Stimulated activated naive B cell treated with anti-CD40 and anti-IgM and Interleukin-4, amounts not matched to agents 10 μg/mL and 1 μg/mL and 100 μg/mL, for 72 hours (primary cell): ENCODE results near the gene CHRNB2.

Experiments used
- ATAC-seq, 2 donors: fragments of 150-1000 bp; cut with Tn5 transposase; replicated peaks; 2 replicates each; pipeline ENCODE4 v1.10.0; 2021; ENCODE audit warnings: moderate library complexity in 1 of 2
- DNase-seq: peaks from one replicate; pipeline ENCODE4 v3.0.0; 2021
- H3K27ac Mint-ChIP-seq: one replicate; pipeline ENCODE4 v1.8.0; 2022; ENCODE audit warnings: mild to moderate bottlenecking, mixed read lengths
- H3K27me3 Mint-ChIP-seq, 2 donors: one replicate each; pipeline ENCODE4 v1.8.0; 2022; ENCODE audit warnings: mixed read lengths in 2 of 2
- H3K36me3 Mint-ChIP-seq, 2 donors: one replicate each; pipeline ENCODE4 v1.8.0; 2022; ENCODE audit warnings: mixed read lengths in 2 of 2, mild to moderate bottlenecking in 1 of 2
- H3K4me1 Mint-ChIP-seq, 2 donors: one replicate each; pipeline ENCODE4 v1.8.0; 2022; ENCODE audit warnings: mixed read lengths in 2 of 2, mild to moderate bottlenecking in 1 of 2
- H3K4me3 Mint-ChIP-seq, 2 donors: one replicate each; pipeline ENCODE4 v1.8.0; 2022; ENCODE audit warnings: mild to moderate bottlenecking in 2 of 2, mixed read lengths in 2 of 2, moderate library complexity in 1 of 2
- H3K9me3 Mint-ChIP-seq, 2 donors: one replicate each; pipeline ENCODE4 v1.8.0; 2022; ENCODE audit warnings: mixed read lengths in 2 of 2, mild to moderate bottlenecking in 1 of 2

The CHRNB2 gene

DNA sequence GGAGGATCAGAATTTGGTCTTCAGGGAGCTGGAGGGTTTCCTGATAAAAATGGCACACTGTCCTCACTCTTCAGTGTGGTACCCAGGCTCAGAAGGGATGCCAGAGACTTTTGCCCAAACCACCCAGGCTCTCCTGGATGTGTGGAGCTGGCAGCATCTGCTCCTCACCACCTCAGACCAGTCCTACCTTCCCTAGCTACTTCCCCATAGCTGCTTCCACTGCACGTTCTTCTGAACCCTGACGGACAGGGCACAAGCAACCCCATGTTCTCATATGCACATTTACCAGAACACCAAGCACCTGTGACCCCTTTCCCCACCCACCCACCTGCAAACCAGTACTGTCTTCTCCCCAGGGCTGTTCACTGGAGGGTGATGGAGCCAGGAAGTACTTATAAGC is 35.7 kb downstream of the CHRNB2 start:
- DNase-seq (no peak), ATAC-seq (no peak)
- H3K4me3 Mint-ChIP-seq: no peak overlapping the region
- no peaks in the 10 kb centered on the region for H3K27me3 Mint-ChIP-seq
- H3K27ac Mint-ChIP-seq: peak overlapping the region; percentile 31
- H3K9me3 Mint-ChIP-seq: no peaks in the 10 kb centered on the region
- H3K36me3 Mint-ChIP-seq: peaks cover 22 to 41% of the 10 kb centered on the region in 2 donors
- H3K4me1 Mint-ChIP-seq: peaks cover 42 to 71% of the 10 kb centered on the region in 2 donors

DNA sequence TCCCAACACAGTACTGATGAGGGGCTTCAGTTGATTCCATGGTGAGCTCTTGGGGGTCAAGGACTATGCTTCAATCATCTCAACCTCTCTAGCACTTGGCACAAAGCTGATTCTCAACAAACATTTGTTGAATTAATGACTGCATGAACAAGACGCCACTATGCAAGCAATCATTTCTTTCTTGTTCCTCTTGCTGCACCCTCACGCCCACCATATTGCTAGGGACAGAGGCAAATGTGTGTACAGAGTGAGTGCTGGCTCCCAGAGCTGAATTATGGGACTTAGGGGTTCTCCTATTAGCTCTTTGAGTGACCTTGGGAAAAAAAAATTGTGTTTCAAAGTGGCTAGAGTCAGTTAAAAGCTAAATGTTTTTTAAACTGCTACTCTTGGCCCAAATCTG is 38.0 kb downstream of the CHRNB2 start:
- peak overlapping the region; percentile 10 for H3K27ac Mint-ChIP-seq
- H3K36me3 Mint-ChIP-seq: peaks cover 13 to 27% of the 10 kb centered on the region in 2 donors
- DNase-seq: no peak
- H3K4me3 Mint-ChIP-seq: no peak overlapping the region
- H3K27me3 Mint-ChIP-seq: no peaks in the 10 kb centered on the region
- ATAC-seq: no peak
- no peaks in the 10 kb centered on the region for H3K9me3 Mint-ChIP-seq
- peaks cover 41 to 73% of the 10 kb centered on the region in 2 donors for H3K4me1 Mint-ChIP-seq

DNA sequence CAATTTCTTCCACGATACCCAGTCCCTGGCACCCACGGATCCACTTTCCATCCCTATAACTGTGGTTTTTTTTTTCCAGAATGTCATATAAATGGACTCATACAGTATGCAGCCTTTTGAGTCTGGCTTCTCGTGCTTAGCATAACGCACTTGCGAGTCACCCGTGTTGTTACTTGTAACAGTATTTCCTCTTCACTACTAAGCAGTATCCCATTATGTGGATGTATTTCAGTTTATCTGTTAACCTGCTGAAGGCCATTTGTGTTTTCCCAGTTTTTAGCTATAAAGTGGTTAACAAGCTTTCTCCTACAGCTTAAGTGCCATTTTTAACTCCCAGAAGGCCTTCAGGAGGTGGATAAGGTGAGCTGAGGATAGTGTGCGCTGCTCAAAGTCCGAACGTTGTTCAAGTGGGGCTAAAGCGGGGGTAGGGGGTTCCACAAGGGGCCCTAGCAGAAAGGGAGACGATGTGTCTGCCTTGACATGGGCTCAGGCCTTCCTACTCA is 39.6 kb downstream of the CHRNB2 start:
- H3K4me1 Mint-ChIP-seq: peaks cover 50 to 80% of the 10 kb centered on the region in 2 donors
- DNase-seq (no peak), ATAC-seq (peak; percentile 12 to 17)
- no peaks in the 10 kb centered on the region for H3K27me3 Mint-ChIP-seq
- no peaks in the 10 kb centered on the region for H3K9me3 Mint-ChIP-seq
- H3K36me3 Mint-ChIP-seq: peaks cover 7 to 17% of the 10 kb centered on the region in 2 donors
- H3K4me3 Mint-ChIP-seq: peak overlapping the region; percentile 89 to 91
- H3K27ac Mint-ChIP-seq: peak overlapping the region; percentile 94

DNA sequence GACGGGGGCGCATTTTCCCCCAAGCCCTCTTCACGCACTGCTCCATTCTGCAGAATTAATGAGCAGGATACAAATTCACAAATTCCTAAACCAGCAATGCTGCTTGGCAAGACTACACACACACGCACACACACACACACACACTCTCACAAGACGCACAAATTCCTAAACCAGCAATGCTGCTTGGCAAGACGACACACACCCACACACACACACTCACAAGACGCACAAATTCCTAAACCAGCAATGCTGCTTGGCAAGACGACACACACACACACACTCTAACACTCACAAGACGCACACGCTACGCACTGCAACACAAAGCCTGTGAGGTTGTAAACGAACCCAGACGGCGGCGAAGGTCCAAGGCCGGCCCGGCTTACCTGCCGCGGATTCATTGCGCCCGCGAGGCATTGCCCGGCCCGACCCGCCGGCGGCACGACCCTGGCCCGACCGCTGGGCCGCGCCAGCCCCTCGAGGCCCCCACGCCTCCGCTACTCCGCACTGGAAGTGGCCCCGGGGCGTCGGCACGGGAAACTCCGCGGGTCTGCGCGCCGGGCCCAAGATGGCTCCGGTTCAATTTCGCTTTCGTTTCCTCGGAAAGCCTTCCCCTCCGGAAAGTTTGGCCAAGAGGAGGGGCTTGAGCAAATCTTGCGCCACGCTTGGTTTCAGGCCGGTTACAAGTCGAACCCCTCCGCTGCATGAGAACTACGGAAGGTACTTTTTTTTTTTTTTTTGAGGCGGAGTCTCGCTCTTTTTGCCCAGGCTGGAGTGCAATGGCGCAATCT is 40.2 kb downstream of the CHRNB2 start, which contains the start of gene ADAR:
Gene ADAR, minus strand, starts transcription at position 578 of the 788 bp plus-strand sequence. Its CDS starts 180 bp downstream, at position 398.
- no peaks in the 10 kb centered on the region for H3K27me3 Mint-ChIP-seq
- H3K27ac Mint-ChIP-seq: peak within 1 kb of the TSS; percentile 94
- peak within 1 kb of the TSS; percentile 89 to 91 for H3K4me3 Mint-ChIP-seq
- no peaks in the 10 kb centered on the region for H3K9me3 Mint-ChIP-seq
- H3K36me3 Mint-ChIP-seq: peaks cover 8 to 17% of the 10 kb centered on the region in 2 donors
- H3K4me1 Mint-ChIP-seq: peaks cover 50 to 78% of the 10 kb centered on the region in 2 donors
- DNase-seq (peak; percentile 91), ATAC-seq (peak; percentile 87 to 88)

DNA sequence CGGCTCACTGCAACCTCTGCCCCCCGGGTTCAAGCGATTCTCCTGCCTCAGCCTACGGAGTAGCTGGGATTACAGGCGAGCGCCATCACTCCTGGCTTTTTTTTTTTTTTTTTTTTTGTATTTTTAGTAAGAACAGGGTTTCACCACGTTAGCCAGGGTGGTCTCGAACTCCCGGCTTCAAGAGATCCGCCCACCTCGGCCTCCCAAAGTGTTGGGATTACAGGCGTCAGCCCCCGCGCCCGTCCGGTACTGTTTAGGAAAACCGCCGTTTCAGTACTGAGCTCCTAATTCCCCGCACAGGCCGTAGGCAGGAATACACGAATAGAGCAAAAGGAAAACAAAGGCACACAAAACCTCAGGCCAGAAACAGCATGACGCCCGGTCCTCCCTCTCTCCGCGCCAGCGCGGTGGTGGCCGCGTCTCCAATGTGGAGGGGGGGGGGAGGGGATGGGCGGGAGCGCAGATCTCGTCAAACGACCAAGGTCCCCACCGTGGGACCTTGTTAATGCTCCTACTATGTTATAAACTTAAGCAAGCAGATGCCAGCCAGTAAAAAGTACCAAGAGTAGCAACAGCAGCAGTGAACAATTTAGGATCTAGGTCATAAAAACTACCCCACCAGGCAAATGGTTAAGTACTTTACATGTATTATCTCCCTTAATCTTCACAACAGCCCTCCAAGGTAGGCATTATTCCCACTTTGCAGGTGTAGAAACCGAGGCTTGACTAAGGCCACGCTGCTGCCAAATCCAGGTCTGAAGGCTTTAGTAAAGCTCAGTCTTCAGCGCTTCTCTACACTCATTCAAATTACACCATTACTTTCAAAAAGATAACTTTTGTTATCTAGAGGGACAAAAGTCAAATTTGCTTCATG is 41.1 kb downstream of the CHRNB2 start:
- ATAC-seq: peak; percentile 31 to 47
- Mint-ChIP-seq H3K9me3 (no peaks in the 10 kb centered on the region), H3K27me3 (no peaks in the 10 kb centered on the region), H3K27ac (peak overlapping the region; percentile 94), H3K4me1 (peaks cover 46 to 72% of the 10 kb centered on the region in 2 donors), H3K36me3 (peaks cover 8 to 17% of the 10 kb centered on the region in 2 donors), H3K4me3 (peak overlapping the region; percentile 89 to 91)
- DNase-seq: no peak

DNA sequence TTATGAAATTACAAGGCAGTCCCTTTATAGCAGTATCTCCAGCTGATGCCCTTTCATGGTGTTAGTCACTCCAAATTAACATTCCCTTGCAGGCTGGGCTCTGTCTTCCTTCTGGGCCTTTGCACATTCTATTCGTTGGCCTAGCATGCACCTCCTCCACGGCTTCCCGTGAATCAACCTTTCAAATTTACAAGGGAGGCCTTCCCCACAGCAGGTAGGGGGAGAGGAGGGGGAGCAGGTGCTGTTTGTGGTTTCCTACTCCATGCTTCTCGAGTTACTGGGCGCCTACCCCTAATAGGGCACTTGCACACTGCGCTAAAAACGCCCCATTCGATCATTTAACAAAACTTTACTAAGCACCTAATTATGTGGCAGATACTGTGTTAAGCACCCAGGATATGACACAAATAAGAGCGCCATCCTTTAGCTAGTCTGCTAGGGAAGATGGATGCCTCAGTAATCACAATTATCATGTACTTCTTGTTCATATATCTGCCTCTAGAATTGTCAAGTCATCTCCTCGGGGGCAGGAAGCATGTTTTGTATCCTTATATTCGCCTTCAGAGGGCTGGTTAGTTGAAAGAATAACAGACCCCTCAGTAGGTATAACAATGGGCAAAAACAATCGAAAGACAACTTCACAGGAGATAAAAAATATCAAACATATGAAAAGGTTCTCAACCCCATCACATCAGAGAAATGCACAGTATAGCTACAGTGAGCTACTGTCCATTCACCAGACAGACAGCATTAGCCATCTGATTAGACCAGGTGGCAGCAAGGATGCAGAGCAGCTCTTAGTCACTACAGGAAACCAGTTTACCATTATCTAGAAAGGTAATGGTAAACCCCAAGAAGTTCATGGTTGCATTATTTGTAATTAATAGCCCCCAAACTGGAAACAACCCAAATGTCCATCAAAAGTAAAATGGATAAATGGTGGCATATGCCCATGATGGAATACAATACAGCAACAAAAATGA is 42.1 kb downstream of the CHRNB2 start:
- H3K4me3 Mint-ChIP-seq: peak overlapping the region; percentile 89 to 91
- ATAC-seq: peak in 1 of 2 donors; percentile 3
- H3K4me1 Mint-ChIP-seq: peaks cover 40 to 68% of the 10 kb centered on the region in 2 donors
- peaks cover 5 to 8% of the 10 kb centered on the region in 2 donors for H3K36me3 Mint-ChIP-seq
- no peaks in the 10 kb centered on the region for H3K27me3 Mint-ChIP-seq
- H3K9me3 Mint-ChIP-seq: no peaks in the 10 kb centered on the region
- H3K27ac Mint-ChIP-seq: peak overlapping the region; percentile 94
- no peak for DNase-seq

DNA sequence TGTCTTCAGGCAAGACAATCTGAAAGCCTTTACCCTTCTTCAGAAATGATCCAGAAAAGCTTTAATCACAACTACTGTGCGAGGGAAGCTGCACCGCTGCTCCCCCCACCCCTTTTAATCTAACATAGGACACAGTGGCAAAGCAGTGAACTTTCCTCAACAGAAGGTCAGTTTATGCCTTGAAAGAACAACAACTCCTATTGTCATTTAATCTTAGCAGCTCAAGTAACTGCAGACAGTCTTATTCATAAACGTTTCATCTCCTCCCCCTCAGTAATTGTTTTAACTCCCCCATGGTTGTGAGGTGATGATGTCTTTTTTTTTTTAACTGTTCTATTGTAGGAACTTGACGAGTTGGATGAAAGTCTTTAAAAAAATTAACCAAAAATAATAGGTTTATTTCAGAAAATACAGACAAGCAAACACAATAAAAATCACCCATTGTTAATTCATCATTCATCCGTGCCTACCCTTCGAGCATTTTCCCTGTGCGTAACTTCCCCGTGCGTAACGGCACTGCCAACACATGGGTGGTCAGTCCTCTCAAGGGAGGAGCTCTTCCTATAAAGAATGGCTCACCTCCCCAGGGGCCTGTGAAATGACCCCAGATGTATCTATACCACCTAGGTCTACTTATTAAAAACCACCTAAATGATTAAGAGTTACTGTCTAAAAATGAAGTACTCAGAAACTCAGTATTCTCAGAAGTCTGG is 43.7 kb downstream of the CHRNB2 start:
- Mint-ChIP-seq H3K27ac (no peak overlapping the region), H3K9me3 (no peaks in the 10 kb centered on the region), H3K4me3 (peak overlapping the region in 1 of 2 donors; percentile 47), H3K36me3 (peaks cover 2 to 5% of the 10 kb centered on the region in 2 donors), H3K27me3 (no peaks in the 10 kb centered on the region), H3K4me1 (peaks cover 31 to 57% of the 10 kb centered on the region in 2 donors)
- ATAC-seq: no peak
- no peak for DNase-seq

DNA sequence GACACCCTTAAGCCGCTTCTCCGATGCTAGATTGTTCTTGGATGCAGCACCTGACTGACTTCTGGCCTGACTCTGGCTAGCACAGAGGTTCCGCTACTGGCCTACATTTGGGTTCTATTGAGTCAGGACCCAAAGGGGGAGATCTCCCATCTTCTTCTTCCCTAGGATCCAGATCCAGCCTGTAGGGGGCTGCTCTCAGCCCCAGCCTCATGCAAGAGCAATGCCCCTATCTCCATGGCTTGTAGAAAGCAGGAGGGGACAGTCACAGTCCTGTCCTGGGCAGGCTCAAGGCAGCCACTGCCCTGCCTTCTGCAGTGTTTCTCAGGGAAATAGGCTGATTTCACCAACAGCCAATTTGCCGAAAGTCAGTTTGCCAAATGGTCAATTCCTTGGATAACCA is 46.7 kb downstream of the CHRNB2 start:
- Mint-ChIP-seq H3K27ac (no peak overlapping the region), H3K4me1 (peaks cover 23 to 39% of the 10 kb centered on the region in 2 donors), H3K36me3 (peaks cover 5 to 9% of the 10 kb centered on the region in 2 donors), H3K27me3 (no peaks in the 10 kb centered on the region), H3K4me3 (no peak overlapping the region), H3K9me3 (no peaks in the 10 kb centered on the region)
- DNase-seq (no peak), ATAC-seq (no peak)

DNA sequence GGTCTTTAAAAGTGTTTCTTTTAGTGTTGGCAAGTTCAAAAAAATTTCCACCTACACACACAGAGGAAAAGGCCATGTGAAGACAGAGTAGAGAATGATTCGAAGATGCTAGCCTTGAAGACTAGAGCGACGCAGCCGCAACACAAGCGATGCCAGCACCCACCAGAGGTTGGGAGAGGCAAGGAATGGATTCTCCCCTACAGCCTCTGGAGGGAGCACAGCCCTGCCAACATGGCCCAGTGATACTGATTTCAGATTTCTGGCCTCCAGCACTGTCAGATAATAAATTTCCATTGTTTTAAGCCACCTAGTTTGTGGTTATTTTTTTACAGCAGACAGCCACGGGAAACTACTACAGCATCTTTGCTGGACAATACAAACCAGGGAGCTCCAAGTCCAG is 47.3 kb downstream of the CHRNB2 start:
- Mint-ChIP-seq H3K9me3 (no peaks in the 10 kb centered on the region), H3K27ac (peak overlapping the region; percentile 64), H3K4me3 (no peak overlapping the region), H3K27me3 (no peaks in the 10 kb centered on the region), H3K36me3 (peaks cover 5 to 9% of the 10 kb centered on the region in 2 donors), H3K4me1 (peaks cover 18 to 32% of the 10 kb centered on the region in 2 donors)
- ATAC-seq: no peak
- no peak for DNase-seq

DNA sequence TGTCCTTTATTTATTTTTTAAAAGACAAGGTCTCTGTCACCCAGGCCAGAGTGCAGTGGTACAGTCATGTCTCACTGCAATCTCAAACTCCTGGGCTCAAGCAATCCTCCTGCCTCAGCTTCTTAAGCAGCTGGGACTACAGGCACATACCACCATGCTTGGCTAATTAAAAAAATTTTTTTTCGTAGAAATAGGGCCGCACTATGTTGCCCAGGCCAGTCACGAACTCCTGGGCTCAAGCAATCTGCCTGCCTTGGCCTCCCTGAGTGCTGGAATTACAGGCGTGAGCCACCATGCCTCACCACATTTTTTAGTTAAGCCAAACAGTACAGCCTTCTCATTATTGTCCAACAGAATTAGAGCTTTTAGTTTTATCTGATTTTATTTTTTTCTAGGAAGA is 47.8 kb downstream of the CHRNB2 start:
- Mint-ChIP-seq H3K9me3 (no peaks in the 10 kb centered on the region), H3K4me1 (peaks cover 18 to 27% of the 10 kb centered on the region in 2 donors), H3K27ac (no peak overlapping the region), H3K36me3 (peaks cover 4 to 9% of the 10 kb centered on the region in 2 donors), H3K27me3 (no peaks in the 10 kb centered on the region), H3K4me3 (no peak overlapping the region)
- DNase-seq (no peak), ATAC-seq (no peak)

DNA sequence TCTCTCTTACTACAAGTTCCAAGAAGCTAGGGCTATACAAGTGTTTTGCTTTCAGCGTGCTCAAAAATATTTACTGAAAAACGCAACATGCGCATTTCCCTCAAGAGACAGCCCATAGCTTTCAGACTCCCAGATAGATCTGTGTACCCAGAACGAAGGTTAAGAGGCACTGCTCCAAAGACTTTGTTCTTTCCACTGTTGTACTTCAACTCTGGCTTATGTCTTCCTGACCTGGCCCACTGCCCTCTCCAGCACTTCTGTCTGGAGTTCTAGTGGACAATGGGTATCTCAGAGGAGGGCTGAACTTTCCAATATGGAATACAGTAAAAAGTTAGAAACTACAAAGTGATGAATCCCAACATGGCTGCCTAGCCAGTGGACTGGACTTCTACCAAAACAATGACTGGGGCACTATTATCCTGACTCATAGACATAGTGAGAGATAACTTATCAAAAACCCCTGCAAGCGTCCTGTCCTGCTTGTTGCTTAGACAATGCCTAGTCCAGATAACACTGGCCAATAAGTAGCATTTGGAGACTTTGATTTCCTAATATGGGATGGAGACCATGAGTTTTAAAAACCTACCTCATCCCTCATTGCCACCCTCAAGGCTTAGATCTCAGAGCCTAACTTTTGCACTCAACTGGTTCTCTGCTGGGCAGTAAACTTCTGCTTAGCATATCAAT is 49.2 kb downstream of the CHRNB2 start:
- Mint-ChIP-seq H3K4me1 (peaks cover 11 to 17% of the 10 kb centered on the region in 2 donors), H3K27ac (no peak overlapping the region), H3K27me3 (no peaks in the 10 kb centered on the region), H3K4me3 (no peak overlapping the region), H3K9me3 (no peaks in the 10 kb centered on the region), H3K36me3 (peaks cover 1 to 11% of the 10 kb centered on the region in 2 donors)
- ATAC-seq (no peak), DNase-seq (no peak)

DNA sequence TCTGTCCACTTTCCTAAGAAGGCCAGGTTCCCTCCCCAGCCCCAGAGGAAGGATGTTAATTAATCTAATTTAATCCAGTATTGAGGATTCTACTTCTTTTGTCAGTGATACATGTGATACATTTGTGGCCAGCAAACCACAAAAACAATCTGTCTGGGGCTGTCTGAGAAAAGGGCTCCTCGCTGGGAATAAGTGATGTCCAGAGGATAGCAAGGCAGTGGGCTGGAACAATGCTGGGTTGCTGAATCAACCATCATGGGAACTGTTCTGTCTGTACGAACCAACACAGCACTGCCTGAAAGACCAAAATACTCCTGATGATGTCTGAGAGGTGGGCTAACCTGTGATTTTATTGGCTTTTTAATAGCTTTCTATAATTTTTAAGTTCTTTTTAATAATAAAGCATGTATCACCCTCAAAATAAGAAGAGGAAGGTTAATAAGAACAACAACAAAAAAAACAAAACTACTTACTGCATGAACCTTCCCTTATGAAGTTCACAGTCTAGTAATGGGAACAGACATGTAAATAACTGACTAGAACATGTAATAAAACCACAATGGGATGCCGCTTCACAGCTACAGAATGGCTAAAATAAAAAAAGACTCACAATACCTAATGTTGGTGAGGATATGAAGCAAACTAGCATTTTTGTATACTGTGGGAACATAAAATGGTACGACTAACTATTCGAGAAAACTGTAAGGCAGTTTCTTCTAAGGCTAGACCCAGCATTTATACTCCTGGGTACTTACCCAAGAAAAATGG is 51.8 kb downstream of the CHRNB2 start:
- no peak for DNase-seq
- H3K4me1 Mint-ChIP-seq: peaks cover 16 to 32% of the 10 kb centered on the region in 2 donors
- no peaks in the 10 kb centered on the region for H3K27me3 Mint-ChIP-seq
- H3K4me3 Mint-ChIP-seq: no peak overlapping the region
- H3K9me3 Mint-ChIP-seq: no peaks in the 10 kb centered on the region
- no peak overlapping the region for H3K27ac Mint-ChIP-seq
- H3K36me3 Mint-ChIP-seq: peaks cover 10 to 26% of the 10 kb centered on the region in 2 donors
- no peak for ATAC-seq
